Left colon (tissue), 2 donors: Measurements from ENCODE around the gene ZFPM1. TPM values are rescaled to one million over a fixed set of nuclear protein-coding genes. Genes with fewer than 3 reads are reported as not detected.

ENCODE experiments used
- ATAC-seq: fragments of 200-7000 bp; cut with Tn5 transposase; one replicate; pipeline ENCODE4 v1.9.1; 2020; ENCODE audit warnings: mild to moderate bottlenecking, moderate library complexity
- DNase-seq, 2 donors: peaks; one replicate each; pipeline ENCODE4 v3.0.0-alpha.2; 2020
- intact Hi-C, 2 donors: fragments of 100-400 bp; cut with DNase I in 1 of 2; cut with micrococcal nuclease in 1 of 2; formaldehyde crosslinking; loops; one replicate each; pipeline versions ENCODE4 v1.11.2 to v1.14.0; 2022; cut with DNase I, micrococcal nuclease
- total RNA-seq, 2 donors: library from RNA; stranded (reverse); fragmentation: NEBNext Ultra II Directional; extraction: Animal tissue kit (Norgen Biotek cat#: 25700); gene quantifications; one replicate each; pipeline ENCODE4 v1.2.1, GENCODE V29; 2021
- donor health status: DM: no; HTN: no; CAD: no.
- donor health status: DM: yes; HTN: yes; CAD: no.

The ZFPM1 gene
- total RNA-seq, 2 donors from 2014 or later: 8.0 to 11.3 TPM

DNA sequence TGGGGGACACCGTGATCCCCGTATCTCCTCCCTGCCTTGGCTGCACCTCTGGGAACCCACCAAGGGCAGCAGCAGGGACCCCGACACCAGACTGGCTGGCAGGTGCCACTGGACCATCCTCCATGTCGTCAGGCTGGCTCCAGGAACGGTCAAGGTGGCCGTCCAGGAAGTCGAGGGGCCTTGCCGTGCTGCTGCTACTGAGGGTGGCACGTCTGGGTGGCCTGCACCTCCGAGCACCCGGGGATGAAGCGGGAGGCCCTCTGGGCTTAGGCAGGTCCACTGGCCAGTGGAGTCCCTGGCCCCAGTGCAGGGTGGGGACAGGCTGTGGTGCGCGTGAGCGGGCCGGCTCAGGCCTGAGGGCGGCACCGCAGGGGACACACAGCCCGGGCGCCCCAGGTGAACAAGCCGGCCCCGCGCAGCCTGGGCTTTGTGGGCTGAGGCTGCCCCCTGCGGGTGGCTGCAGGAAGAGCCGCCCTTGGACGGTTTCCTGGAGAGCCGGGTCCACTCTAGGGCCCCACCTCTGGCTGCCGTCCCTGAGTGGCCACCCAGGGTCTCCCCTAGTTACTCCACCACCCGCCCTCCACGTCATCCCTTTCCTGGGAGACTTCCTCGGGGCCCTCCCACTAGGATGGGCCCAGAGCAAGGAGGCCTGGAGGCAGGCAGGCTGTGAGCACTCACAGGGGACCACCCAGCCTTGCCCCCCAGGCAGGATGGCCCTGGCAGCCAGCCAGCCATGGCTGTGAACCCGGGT, 74.3 kb downstream of the ZFPM1 start:
- intact Hi-C loops: loop anchor here in 1 of 2 donors (2.0 kb wide), 1 partner anchor 85 kb away; no protein-coding TSS in a partner anchor
- ATAC-seq (peak; percentile 68), DNase-seq (peak in 1 of 2 donors; percentile 76)

DNA sequence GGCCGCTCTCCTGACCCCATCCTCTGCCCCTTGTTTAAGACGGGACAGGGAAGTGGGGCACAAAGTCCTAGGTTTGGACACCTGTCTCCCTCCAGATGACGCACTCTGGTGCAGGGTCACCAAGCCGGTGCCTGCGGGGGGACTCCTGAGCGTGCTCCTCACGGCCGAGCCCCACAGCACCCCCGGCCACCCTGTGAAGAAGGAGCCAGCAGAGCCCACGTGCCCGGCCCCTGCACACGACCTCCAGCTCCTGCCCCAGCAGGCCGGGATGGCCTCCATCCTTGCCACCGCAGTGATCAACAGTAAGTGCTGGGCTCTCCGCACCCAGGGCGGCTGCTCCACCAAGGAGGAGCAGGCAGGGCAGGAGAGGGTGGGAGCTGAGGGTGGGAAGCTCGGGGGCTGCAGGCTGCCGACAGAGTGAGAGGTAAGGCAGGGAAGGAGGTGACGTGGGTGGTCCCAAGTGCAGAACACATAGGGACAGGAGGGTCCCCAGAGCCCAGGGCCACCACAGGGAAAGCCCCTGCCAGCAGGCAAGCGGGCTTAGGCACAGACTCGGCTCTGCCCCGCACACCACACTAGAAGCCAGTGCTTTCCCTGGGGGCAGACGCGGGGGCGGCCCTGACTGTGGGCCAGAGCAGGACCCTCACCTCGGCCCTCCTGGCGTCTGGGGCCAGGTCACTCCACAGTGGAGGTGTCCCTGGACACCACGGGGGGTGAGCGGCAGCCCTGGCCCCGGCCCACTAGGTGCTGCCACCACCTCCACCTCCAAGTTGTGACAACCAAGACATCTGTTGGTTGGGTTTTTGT, 75.1 kb downstream of the ZFPM1 start:
- no peak for DNase-seq
- ATAC-seq: no peak
- intact Hi-C loops: loop anchor here in 1 of 2 donors (2.0 kb wide), 1 partner anchor 85 kb away; no protein-coding TSS in a partner anchor

DNA sequence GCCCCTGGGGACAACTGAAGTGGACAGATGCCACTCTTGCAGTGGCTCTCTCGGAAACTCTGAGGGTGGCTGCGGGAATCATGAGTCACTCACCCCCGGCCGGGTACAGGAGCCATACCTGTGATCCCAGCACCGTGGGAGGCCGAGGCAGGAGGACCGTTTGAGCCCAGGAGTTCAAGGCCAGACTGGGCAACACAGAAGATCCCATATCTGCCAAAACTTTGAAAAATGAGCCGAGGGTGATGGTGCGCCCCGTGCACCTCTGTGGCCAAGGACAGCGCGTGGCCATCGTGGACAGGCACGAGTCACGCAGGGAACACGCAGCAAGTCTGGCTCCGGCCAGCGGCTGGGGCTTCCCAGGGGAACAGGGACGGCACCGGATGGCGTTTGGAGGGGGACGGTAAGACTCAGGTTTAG, 75.8 kb downstream of the ZFPM1 start:
- no peak for ATAC-seq
- intact Hi-C loops: no loop called here
- no peak for DNase-seq

DNA sequence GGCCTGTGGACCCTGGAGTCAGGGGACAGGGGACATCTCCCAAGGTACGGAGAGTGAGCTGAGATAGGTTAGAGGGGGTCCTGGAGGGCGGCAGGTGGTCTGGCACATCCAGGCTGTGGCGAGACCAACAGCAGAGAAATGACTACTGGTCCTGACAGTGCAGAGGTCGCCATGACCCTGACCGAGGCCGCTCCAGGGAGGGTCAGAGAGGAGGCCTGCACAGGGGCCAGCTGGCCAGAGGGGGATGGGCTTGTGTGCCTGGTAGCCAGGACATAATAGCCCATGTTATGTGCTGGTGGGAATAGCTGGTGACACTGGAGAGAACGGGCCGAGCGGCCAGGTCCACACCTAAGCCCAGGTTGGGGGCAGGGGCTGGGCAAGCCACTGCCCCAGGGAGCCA, 76.5 kb downstream of the ZFPM1 start:
- no peak for ATAC-seq
- intact Hi-C loops: no loop called here
- no peak for DNase-seq

DNA sequence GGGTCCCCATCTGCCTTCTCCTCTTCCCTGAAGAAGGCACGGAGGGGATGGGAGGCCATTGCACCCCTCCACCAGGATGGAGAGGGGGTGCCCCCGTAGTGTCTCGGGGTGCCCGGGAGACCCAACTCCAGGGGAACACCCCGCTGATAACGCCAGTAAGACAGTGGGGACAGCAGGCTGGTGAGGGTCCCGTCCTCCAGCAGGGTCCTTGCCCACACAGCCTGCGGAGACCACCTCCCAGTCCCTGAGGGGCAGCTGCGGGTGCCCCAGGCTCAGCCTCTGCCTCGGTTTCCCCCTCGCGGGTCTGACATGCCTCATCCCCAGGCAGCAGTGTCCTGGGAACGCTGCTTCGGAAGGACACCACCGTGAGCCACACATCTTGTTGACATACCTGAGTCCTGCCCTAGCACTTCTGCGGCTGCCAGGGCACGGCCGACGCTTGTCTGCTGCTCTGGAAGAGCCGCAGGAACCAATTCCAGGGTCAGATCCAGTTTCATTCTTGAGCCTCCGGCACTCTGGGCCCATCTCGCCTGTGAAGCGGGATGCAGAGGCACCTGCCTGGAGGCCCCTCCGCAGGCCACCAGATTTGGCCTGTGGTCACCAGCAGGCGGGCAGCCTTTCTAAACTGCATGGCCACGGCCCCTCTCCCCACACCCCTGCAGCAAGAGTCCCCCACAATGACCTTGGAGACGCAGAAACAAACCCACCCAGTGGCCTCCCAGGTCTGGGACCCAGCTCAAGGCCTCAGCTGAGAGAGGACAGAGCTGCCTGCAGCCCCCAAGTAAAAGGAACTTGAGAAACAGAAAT, 77.2 kb downstream of the ZFPM1 start:
- intact Hi-C loops: no loop called here
- ATAC-seq (no peak), DNase-seq (no peak)

DNA sequence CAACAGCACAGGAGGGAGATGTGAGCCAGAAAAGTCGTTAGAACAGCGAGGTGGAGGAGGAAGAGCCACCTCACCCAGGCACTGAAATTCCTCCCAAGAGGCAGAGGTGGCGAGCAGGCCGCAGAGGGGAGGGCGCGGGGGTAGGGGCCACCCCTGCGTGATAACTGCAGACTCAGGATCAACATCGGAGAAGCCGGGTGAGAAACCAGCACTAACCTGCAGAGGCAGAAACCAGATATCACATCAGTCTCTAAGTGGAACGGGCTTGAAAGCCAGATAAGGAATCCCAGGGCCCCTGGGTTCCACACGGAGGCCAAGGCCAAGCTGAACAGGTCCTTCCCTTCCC, 77.8 kb downstream of the ZFPM1 start:
- intact Hi-C loops: no loop called here
- DNase-seq (no peak), ATAC-seq (no peak)

DNA sequence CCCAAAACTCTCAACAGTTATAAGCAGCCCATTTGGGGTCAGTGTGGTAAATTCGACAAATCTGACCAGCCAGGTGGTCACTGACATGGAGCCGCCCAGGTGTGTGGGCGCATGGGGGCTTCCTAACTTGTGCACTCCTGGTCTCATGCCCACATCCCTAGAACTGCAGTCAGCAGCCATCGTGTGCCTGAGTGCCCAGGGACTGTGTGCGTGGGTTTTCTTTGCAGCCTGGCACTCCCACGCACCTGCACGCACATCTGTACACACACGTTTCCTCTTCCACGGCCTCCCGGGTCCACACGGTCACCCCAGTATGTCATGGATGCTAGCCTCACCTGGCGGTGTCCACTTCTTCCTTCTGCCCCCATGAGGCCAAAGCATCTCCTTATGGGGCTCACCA, 78.3 kb downstream of the ZFPM1 start:
- intact Hi-C loops: no loop called here
- DNase-seq (no peak), ATAC-seq (no peak)

DNA sequence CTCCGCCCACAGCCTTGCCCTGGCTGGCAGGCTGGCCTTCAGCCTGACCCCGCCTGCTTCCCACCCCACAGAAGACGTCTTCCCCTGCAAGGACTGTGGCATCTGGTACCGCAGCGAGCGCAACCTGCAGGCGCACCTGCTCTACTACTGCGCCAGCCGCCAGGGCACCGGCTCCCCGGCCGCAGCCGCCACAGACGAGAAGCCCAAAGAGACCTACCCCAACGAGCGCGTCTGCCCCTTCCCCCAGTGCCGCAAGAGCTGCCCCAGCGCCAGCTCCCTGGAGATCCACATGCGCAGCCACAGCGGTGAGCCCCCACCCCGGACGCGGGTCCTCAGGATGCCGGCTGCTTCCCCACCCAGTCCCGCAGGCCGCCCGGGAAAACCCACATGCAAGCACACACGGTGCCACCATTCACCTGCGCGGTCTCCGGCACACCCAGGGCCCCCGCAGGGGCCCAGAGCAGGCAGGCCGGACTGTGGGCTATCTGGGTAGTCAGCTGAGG, 78.9 kb downstream of the ZFPM1 start:
- ATAC-seq: no peak
- intact Hi-C loops: no loop called here
- no peak for DNase-seq

DNA sequence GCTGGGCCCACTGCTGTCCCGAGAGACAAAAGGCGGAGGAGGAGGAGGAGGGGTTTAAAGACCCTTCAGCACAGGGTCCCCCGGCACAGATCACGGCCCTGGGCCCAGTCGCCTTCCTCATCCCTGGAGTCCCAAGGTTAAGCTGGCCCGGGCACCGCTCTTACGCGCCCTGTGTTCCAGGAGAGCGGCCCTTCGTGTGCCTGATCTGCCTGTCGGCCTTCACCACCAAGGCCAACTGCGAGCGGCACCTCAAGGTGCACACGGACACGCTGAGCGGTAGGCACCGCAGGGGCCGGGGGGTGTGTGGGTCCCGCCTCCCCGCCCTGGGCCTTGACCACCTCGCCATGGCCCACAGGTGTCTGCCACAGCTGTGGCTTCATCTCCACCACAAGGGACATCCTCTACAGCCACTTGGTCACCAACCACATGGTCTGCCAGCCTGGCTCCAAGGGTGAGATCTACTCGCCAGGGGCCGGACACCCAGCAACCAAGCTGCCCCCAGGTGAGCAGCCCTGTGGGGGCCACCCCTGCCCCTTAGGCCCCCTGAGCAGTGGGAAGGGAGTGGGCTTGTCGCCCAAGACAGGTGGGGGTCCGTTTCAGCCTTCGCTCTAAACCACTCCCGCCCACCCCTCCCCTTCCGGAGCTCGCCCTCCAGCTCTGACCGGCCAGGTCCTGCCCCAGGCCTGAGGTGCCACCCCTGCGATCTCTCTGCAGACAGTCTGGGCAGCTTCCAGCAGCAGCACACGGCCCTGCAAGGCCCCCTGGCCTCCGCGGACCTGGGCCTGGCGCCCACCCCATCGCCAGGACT, 79.6 kb downstream of the ZFPM1 start:
- DNase-seq: no peak
- no peak for ATAC-seq
- intact Hi-C loops: no loop called here

DNA sequence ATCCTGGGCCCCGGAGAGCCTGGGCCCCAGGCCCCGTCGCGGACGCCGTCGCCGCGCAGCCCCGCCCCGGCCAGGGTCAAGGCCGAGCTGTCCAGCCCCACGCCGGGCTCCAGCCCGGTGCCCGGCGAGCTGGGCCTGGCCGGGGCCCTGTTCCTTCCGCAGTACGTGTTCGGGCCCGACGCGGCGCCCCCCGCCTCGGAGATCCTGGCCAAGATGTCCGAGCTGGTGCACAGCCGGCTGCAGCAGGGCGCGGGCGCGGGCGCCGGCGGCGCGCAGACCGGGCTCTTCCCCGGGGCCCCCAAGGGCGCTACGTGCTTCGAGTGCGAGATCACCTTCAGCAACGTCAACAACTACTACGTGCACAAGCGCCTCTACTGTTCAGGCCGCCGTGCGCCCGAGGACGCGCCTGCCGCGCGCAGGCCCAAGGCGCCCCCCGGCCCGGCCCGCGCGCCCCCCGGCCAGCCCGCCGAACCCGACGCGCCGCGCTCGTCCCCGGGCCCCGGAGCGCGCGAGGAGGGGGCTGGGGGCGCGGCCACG, 80.4 kb downstream of the ZFPM1 start:
- ATAC-seq: peak; percentile 8
- intact Hi-C loops: no loop called here
- peak in 1 of 2 donors; percentile 43 for DNase-seq

DNA sequence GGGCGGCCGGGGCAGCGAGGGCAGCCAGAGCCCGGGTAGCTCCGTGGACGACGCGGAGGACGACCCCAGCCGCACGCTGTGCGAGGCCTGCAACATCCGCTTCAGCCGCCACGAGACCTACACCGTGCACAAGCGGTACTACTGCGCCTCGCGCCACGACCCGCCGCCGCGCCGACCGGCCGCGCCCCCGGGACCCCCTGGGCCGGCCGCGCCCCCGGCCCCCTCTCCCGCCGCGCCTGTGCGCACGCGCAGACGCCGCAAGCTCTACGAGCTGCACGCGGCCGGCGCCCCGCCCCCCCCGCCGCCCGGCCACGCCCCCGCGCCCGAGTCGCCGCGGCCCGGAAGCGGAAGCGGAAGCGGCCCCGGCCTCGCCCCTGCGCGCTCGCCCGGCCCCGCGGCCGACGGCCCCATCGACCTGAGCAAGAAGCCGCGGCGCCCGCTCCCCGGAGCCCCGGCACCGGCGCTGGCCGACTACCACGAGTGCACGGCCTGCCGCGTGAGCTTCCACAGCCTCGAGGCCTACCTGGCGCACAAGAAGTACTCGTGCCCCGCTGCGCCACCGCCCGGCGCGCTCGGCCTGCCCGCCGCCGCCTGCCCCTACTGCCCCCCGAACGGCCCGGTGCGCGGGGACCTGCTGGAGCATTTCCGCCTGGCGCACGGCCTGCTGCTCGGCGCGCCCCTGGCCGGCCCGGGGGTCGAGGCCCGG, 81.0 kb downstream of the ZFPM1 start:
- intact Hi-C loops: no loop called here
- DNase-seq (peak; percentile 65 to 84), ATAC-seq (peak; percentile 71)

DNA sequence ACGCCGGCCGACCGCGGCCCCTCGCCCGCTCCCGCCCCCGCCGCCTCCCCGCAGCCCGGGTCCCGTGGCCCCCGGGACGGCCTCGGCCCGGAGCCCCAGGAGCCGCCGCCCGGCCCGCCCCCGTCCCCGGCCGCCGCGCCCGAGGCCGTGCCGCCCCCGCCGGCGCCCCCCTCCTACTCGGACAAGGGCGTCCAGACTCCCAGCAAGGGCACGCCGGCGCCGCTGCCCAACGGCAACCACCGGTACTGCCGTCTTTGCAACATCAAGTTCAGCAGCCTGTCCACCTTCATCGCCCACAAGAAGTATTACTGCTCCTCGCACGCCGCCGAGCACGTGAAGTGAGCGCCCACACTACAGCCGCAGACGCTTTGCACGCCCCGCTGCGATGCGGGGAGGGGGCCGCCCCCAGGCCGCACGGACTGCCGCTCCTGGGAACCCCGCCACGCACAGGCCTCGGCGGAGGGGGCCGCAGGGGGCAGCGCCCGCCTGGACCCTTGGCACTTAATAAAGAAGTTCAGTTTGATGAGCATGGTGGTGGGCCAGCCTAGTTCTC, 81.6 kb downstream of the ZFPM1 start:
- peak; percentile 44 for ATAC-seq

DNA sequence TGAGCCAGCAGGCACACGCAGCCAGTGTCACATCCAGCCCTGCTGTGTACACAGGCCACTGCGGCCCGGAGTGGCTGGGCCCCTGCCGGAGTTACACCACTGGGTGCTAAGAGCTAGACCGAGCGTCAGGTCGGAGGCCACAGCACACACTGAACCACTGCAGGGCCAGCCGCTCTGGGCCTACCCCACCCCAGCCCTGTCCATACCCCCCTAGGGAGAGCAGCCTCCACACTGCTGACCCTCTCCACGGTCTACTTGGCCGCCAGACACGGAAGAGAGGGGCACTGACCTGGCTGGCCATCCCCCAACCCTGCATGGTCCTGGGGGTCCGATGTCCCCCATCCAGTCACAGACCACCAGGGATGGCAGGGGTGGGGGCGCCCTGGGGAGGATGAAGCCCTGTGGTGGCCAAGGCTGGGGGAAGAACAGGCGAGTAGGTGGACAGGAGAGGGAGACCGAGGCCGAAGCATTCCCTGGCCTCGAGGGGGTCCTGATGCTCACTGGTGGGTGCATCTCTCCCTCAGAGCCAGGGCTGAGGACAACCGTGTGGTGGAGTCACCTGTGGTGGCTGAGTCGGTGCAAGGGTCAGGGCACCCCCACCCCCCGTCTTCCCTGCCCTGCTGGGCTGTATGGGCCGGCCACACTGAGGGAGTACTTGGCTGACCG, 82.2 kb downstream of the ZFPM1 start:
- DNase-seq: no peak
- intact Hi-C loops: no loop called here
- peak; percentile 11 for ATAC-seq

More for the DNA sequence above, 81.6 kb downstream of the ZFPM1 start:
- intact Hi-C loops: no loop called here
- peak in 1 of 2 donors; percentile 70 for DNase-seq

DNA sequence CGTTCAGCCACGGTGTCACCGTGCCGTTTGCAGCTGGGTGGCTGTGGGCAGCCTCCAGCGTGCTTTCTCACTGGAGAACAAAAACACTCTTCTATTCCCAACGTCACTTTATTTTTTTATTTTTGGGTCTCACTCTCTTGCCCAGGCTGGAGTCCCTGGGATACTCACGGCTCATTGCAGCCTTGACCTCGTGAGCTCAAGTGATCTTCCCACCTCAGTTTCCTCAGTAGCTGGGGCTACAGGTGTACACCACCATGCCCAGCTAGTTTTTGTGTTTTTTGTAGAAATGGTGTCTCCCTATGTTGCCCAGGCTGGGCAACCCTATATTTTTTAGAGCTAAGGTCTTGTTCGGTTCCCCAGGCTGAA, 82.8 kb downstream of the ZFPM1 start:
- DNase-seq (no peak), ATAC-seq (no peak)
- intact Hi-C loops: no loop called here

DNA sequence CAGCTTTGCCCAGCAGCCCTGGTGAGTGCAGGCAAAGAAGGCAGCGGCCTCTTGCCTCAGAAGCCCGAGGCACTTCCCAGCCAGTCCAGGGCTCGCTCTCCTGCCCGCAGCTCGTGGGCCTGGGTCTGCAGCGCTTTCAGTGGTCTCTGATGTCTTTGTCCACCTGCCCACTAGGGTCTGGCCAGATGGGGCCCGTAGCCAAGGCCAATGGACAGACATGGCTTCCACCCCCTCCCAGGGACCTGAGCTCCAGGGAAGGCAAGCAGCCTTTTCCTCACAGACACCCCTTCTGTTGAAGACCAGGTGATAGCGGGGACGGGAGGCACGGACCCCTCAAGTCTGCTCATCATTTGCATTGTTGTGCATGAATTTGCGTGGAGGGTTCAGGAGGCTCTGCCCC, 83.4 kb downstream of the ZFPM1 start:
- DNase-seq (no peak), ATAC-seq (no peak)
- intact Hi-C loops: no loop called here

DNA sequence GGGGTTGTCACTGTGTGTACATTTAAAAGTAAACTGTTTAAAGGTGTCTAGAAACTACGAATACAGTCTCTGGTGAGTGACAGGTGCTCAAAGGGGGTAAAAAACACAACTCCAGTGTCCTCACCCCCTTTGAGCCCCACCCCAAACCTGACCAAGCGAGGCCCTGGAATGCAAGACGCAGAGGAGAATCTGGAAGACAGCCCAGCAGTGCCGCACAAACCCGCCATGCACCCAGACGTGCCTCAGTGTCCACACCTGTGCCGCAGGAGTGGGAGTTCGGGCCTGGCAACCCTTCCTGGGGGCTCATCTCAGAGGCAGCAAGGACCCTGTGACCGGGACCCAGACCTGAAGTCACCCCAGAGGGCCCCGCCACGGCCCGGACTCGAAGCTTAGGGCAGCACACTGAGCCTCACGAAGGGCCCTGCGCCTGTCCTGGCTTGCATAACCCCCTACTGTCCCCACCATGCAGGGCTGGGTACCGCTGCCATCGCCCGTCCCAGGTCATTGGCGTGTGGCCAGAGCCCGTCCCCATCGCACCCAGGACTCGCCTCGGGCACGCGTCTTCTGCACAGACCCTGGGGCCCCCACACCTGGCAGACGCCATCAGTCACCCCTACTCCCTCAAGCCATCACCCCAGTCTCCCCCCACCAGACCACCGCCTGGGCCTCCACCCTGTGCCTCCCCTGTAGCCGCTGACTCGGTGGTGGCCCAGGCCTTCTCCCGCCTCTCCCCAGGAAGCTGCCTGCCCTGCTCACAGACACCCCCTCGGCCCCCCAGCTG, 84.1 kb downstream of the ZFPM1 start:
- DNase-seq (no peak), ATAC-seq (no peak)
- intact Hi-C loops: no loop called here
